ENCODE results near the gene BRD3OS.

BRD3OS gene

DNA sequence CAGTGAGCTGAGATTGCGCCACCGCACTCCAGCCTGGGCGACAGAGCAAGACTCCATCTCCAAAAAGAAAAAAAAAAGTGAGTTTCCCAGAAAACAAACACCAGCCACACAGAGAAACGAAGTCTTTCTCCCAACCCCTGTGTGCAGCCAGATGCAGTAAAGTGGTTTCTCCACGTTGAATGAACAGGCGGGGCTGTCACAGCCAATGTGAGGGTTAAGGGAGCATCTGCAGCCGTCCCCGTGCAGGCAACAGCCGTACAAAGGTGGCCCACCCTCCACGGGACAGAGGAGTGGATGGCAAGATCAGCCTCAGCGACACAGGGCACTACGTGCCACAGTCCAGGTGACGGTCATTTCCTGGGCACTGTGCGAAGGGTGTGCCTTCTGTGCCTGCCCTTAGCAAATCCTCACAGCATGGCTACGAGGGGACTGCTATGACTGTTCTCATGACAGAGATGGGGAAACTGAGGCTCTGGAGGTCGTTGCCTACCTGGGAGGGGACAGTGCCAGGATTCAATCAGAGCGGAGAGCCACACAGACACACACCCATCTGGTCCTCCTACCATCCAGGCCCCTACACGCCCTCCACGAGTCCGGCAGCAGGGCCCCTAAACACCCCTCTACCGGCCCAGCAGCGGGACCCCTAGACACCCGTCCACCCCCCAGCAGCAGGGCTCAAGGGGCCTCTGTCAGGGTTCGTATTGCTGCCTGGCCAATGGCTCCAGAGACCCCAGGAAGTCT, 35.5 kb upstream of the BRD3OS start:
- DNase-seq = no peak

DNA sequence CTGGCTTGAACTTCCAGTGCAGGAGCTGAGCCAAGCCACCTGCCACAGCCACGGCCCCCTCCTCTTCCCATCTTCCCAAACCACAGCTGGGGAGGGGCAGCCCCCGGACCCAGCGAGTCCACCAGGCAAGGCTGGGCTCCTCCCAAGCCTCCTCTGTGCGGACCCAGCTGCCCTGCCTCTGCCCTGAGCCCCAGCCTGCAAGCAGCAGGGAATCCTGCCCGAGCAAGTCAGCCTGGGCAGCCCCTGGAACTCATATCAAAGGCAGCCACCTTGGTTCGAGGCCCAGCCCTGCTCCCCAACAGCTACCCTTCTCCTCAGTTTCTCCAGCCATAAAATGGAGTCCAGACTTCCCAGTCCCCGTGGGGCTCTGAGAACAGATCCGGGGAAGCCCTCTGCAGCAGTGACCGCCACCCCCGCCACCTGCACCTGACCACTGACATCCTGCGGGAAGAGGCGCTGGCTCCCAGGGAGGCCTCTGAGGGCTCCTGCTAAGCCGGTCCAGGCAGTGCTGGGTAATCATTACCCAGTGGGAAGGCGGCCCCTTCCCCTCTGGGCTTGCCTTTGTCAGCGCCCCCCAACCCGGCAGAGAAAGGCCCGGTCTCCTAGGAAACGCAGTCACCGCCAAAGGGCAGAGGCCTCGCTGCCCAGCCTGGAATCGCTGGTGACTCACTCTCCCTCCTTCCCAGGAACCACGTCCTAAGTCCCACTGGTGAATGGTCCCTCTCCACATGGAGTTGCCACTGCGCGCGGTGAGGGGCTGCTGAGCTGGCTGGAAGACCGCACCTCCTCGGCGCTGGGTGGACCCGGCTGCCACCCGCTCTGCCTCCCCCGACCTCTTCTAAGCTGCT, 34.7 kb upstream of the BRD3OS start:
- peak; percentile 88 for DNase-seq

DNA sequence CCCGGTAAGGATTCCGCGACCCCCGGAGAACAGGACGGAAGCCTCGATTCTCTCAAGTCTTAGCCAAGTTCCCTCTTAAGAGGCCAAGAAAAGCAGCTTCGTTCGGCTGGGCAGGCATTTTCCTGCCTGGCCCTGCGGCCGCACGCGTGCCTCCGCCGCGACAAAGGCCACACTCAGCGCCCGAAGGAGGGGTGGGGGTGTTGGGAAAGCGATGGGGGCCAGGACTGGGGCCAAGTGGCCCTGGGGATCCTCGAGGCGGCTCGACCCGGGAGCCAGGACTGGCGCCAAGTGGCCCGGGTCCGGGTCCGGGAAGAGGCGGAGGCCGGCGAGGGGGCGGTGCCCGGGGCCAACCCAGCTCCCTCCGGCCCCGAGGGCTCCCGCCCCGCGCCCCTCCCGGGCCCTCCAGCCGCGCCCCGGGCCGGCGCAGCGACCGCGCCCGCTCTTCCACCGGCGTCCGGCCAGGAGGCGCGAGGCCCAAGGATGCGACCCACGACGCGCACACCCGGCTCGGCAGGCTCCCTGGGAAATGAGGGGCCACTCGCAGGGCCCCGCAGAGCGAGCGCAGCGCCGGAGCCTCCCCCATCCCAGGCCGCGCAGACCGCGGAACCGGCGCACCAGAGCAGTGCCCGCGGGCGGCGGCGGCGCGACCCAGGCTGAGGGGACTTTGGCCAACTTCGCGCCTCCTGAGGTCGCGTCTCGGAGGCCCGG, 33.9 kb upstream of the BRD3OS start:
- peak; percentile 36 for DNase-seq

DNA sequence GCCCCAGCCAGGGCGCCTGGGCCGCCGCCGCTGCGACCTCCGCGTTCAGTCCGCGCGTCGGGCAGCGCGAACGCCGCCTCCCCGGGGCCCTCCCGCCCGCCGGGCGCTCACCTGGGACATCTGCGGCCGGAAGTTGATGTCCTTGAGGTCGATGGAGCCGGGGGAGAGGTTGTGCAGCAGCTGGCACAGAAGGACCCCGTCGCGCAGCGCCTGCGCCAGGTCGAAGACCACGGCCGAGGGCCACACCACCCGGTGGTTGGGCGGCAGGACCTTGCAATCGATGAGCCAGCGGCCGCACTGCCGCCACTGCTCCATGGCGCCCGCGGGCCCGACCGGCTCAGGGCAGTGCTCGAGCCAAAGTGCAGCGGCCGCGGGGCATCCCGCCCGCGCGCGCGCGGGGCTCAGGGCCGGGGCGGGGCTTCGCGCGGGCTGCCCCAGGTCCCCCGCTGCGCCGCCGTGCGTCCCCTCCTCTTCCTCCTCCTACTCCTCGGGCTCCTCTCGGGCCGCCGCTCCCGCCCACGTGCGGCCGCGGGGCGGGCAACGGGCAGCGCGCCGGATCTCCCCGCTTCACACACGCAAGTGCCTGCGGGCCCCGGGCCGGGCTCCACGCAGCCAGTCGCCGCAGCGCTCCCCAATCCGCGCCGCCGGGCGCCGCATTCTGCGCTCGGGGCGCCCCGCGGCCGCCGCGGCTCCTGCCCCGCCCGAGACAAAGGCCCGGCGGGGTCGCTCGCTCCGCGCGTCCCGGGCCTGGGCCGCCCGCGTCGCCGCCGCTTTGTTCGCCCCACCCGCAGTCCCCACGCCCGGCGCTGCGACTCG, 33.1 kb upstream of the BRD3OS start, which contains the start of gene VAV2:
TSS of gene VAV2 (minus strand) at position 361 of the 816 bp plus-strand sequence. CDS start at position 315, 46 bp downstream.
- peak; percentile 81 for DNase-seq

GRCh38 chr9:133992780-133993634, 32.3 kb upstream of the BRD3OS start:
- peak; percentile 95 for DNase-seq

DNA sequence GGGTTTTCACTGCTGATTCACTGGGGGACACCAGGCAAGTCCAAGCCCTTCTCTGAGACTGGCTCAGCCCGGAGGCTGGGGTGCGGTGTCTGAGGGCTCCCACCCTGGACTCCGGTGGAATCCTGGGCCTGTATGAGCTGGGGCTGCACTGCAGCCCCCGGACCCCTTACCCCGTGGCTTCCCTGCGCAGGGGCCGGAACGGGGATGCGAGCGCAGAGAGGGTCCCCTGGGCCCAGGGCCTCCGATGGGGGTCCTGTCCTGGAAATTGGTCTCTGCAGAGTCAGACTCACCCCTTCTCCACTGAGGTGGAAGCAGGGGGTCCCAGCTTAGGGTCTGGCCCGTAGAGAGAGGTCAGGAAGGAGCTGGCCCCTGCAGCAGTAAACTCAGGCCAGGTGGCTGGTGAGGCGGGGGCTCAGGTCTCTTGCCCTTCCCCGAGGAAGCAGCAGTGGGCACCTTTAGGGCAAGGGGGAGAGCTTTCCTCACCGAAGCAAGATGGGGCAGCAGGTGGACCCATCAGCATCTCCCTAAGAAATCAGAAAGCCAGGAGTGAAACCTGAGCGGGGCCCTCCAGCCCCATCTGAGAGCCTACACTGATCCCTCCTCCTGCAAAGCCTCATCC, 31.5 kb upstream of the BRD3OS start:
- DNase-seq = no peak

DNA sequence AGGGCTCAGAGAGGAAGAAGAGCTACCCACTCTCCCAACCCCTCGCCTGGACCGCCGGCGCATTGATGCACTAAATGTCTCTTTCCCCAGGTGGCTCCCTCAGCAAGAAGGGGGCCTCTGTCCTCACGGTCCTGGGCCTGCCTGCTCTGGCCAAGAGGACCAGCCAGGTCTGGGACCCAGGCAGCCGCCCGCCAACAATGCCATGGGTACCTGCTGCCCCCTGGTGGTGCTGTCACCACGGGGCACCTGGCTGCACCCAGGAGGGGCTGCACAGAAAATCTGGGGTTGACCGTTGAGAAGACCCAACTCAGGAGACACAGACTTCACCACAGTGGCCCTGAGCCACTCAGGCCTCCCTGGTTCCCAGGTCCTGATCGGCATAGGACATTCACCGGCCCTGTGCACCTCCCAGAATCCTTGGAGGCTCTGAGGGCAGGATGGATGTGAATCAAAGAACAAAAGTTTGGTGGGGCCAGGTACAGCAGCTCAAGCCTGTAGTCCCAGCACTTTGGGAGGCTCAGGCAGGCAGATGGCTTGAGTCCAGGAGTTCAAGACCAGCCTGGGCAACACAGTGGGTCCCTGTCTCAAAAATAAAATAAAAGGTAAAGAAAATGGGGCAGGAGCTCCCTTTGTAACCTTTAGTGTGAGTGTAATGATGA, 30.8 kb upstream of the BRD3OS start:
- peak; percentile 70 for DNase-seq

DNA sequence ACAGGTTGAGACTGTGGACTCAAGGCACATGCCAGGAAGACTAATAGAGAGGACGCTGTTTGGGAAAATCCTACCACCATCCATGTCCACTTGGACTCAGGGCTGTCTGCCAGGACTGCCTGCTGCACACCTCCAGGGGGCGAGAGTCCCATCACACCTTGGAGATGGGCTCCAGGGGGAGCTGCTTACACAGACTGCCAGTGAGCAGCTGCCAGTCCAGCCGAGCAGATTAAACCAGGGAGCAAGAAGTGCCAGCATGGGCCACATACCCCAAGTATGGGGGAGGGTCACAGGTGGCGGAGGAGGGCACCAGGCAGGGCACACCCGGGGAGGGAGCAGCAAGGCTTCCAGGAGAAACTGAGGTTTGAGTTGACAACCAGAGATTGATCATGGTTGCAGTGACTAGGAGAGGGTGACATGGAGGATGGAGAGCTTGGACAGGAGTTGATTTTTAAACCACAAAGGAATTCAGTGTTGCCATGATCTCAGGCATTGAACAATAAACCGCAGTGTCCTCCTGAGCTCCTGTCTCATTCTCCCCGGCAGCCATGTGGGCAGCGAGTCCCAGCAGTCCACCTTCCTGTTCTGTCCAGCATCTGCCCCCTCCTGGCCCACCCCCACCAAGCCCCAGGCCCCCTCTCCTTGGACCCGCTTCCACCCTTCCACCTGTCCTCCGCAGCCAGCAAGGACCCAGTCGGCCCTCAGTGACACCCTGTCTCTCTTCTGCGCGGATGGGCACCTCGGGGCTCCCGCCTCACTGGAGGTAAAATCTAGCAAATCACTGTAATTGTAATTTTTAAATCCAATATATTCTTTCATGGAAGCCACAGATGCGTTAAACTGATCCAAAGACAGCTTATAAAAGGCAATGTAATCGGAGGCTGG, 30.0 kb upstream of the BRD3OS start:
- peak; percentile 25 for DNase-seq

DNA sequence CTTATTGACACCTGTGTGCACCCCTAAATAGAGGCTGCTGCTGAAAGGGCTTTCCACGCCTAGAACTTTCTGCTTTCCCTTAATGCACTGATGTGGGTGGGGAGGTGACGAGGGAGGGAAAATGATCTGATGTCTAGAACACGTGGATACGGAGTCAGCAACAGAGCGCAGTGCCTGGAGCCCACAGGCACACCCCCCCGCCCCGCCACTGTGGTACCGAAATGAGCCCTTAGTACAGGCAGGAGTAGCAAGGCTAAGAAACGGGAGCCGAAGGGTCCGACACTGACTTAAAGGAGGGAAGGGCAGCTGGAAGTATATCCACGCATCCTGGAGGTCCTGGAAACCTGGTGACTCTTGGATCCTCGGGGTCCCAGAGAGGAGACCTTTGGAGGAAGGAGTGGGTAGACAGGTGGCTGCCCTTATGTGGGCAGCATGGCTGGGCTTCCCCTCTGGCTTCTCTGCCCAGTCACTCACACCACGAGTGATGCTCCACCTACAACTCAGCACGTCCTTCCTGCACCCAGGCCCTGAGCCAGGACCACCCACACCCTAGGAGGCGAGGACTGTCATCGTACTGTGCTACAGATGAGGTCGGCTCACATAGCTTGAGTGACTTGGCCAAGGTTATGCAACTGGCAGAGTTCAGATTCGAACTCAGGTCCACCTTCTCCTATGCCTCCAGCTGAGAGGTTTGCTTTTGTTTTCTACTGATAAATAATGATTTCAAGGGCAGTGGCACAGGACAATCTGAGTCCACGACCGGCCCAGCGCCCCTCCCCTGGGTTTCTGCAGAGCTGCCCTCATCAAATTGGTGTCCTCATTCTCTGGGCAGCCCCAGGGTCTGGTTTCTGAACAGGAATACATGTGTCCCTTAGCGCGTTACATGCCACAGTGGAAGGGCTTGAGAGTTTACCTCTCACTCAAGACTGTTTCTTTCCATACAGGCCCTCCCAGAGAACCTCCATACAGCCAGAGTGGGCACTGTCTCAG, 28.5 kb upstream of the BRD3OS start:
- DNase-seq = no peak

GRCh38 chr9:133997584-133997983, 27.7 kb upstream of the BRD3OS start:
- no peak for DNase-seq

GRCh38 chr9:133998915-133999595, 26.2 kb upstream of the BRD3OS start:
- peak; percentile 31 for DNase-seq

- DNase-seq = no peak
These were observed 25.4 kb upstream of the BRD3OS start for GRCh38 chr9:133999851-134000265.

DNA sequence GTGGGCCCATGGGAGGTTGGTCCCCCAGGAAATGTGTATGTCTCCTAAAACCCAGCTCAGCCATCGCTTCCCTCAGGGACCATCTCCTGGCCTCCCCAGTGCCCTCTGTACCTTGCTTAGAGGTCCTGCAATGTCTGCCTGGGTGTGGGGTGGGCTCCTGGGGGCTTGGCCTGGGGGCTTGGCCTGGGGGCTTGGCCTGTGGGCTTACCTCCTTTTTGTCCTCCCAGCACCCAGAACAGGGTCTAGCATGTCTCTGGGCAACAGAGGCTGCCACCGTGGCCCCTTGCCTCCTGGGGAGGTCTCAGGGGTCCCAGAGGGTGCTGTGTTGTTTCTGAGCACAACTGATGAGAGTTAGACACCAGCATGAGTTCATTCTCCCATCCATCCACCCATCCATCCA, 22.5 kb upstream of the BRD3OS start:
- no peak for DNase-seq

DNA sequence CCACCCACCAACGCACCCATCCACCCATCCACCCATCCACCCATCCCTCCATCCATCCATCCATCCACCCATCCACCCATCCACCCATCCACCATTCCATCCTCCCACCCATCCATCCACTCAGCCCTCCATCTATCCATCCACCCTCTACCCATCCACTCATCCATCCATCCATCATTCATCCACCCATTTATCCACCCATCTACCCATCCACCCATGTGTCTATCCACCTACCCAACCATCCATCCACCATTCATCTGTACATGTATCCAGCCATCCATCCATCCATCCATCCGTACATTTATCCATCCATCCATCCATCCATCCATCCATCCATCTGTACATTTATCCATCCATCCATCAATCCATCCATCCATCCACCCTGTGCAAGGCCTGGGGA, 22.0 kb upstream of the BRD3OS start:
- DNase-seq = no peak

GRCh38 chr9:134004131-134004873, 21.0 kb upstream of the BRD3OS start:
- no peak for DNase-seq

GRCh38 chr9:134004881-134005280, 20.4 kb upstream of the BRD3OS start:
- DNase-seq = no peak

DNA sequence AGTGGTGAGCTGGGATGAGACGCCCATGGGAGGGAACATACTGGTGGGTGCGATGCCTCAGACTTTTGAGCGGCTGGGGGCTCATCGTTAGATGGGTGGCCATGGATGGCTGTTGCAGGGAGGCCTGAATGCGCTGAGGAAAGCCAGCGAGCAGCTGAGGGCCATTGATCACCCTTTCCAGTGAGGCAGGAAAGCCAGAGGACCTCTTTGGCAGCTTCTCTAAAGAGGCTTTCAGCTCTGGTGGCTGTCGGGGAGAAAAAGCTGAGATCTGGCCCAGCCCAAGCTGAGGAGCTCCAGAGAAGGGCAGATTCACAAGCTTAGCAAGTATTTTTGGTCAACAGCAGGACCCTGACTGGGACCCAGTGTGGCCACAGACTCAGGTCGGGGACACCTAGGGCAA, 19.9 kb upstream of the BRD3OS start:
- DNase-seq = no peak
